ENCODE results near the gene FGFRL1. TPM values are rescaled to one million over a fixed set of nuclear protein-coding genes. Genes with fewer than 3 reads are reported as not detected.

FGFRL1 gene
- total and polyA plus RNA-seq, 8 donors, result 15.4 to 42.8 (median 31.1) TPM

GRCh38 chr4:1018147-1019020 lies 7.0 kb downstream of the FGFRL1 start:
- Histone ChIP-seq H3K4me3 (no peak overlapping the region), H3K9me3 (no peaks in the 10 kb centered on the region), H3K27ac (no peak overlapping the region), H3K27me3 (no peaks in the 10 kb centered on the region), H3K36me3 (no peaks in the 10 kb centered on the region), H3K4me1 (no peaks in the 10 kb centered on the region)
- 76 to 83% methylated on average over 29 of the region's 29 CpGs for WGBS, 2 donors
- TF ChIP-seq, protein P1, sequence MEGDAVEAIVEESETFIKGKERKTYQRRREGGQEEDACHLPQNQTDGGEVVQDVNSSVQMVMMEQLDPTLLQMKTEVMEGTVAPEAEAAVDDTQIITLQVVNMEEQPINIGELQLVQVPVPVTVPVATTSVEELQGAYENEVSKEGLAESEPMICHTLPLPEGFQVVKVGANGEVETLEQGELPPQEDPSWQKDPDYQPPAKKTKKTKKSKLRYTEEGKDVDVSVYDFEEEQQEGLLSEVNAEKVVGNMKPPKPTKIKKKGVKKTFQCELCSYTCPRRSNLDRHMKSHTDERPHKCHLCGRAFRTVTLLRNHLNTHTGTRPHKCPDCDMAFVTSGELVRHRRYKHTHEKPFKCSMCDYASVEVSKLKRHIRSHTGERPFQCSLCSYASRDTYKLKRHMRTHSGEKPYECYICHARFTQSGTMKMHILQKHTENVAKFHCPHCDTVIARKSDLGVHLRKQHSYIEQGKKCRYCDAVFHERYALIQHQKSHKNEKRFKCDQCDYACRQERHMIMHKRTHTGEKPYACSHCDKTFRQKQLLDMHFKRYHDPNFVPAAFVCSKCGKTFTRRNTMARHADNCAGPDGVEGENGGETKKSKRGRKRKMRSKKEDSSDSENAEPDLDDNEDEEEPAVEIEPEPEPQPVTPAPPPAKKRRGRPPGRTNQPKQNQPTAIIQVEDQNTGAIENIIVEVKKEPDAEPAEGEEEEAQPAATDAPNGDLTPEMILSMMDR (IDR thresholded peaks at IDR 0.05), result no peak
- ATAC-seq (no peak), FAIRE-seq (no peak), DNase-seq (no peak)
- intact Hi-C loops (cut with DNase I), result no loop called here

- FAIRE-seq (no peak), DNase-seq (no peak), ATAC-seq (no peak)
- Histone ChIP-seq H3K4me3 (no peak overlapping the region), H3K27me3 (no peaks in the 10 kb centered on the region), H3K9me3 (no peaks in the 10 kb centered on the region), H3K36me3 (peaks cover 0 to 2% (median 2%) of the 10 kb centered on the region in 3 donors), H3K27ac (no peak overlapping the region), H3K4me1 (no peaks in the 10 kb centered on the region)
- TF ChIP-seq, protein P1 (IDR thresholded peaks at IDR 0.05), result no peak
- intact Hi-C loops (cut with DNase I), result no loop called here
- 76 to 79% methylated on average over 7 to 9 of the region's 9 CpGs for WGBS, 2 donors
Measured at GRCh38 chr4:1019320-1019719, 7.9 kb downstream of the FGFRL1 start.

GRCh38 chr4:1019729-1020470 lies 8.5 kb downstream of the FGFRL1 start:
- Histone ChIP-seq H3K4me1 (no peaks in the 10 kb centered on the region), H3K9me3 (no peaks in the 10 kb centered on the region), H3K27me3 (no peaks in the 10 kb centered on the region), H3K27ac (no peak overlapping the region), H3K4me3 (no peak overlapping the region), H3K36me3 (peaks cover 0 to 8% (median 6%) of the 10 kb centered on the region in 3 donors)
- FAIRE-seq, result no peak
- no peak for ATAC-seq
- intact Hi-C loops (cut with DNase I), result no loop called here
- no peak for DNase-seq
- TF ChIP-seq, protein P1 (IDR thresholded peaks at IDR 0.05), result no peak
- WGBS, 2 donors, result 91 to 93% methylated on average over 22 to 23 of the region's 23 CpGs

DNA sequence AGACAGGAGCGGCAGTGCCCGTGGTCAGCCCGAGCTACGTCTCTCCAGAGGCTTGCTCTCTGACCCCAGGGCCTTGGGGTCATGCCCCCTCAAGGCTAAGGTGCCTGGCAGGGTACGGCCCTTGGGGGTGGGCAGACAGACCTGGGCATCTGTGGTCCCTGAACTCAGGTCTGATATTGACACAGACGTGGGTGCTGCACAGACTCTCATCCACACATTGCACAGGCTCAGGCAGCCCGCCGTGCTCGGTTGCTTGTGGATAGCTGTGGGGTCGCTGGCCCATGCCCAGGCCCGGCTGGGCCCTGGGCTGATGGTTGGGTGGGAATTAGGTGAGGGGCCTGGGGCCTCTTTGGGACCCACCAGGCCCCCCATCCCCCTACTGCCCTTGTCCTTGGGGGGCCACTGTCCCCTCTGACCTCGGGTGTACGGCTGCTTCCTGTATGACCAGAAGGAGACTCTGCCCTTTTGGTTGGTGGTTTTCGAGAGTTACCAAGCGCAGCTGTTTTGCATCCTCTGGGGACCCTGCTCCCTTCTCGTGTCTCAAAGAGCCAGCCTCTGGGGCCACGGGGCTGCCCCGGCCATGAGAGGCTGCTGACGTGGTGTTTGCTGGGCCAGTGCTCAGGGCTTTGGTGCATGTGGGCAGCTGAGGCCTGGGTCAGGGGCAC lies 10.1 kb downstream of the FGFRL1 start:
- Histone ChIP-seq H3K4me1 (no peaks in the 10 kb centered on the region), H3K4me3 (no peak overlapping the region), H3K9me3 (no peaks in the 10 kb centered on the region), H3K27me3 (no peaks in the 10 kb centered on the region), H3K27ac (no peak overlapping the region), H3K36me3 (peaks cover 0 to 9% (median 6%) of the 10 kb centered on the region in 3 donors)
- DNase-seq (no peak), ATAC-seq (no peak), FAIRE-seq (no peak)
- WGBS, 2 donors, result 92 to 94% methylated on average over 19 of the region's 19 CpGs
- intact Hi-C loops (cut with DNase I), result no loop called here
- TF ChIP-seq, protein P1 (IDR thresholded peaks at IDR 0.05), result no peak
